Measurements from ENCODE around the gene MCF2L2. TPM values are rescaled to one million over a fixed set of nuclear protein-coding genes. Genes with fewer than 3 reads are reported as not detected.

MCF2L2 gene
- total and polyA plus RNA-seq, 2 experiments from 2014 or later: 6.7 to 14.6 TPM

GRCh38 chr3:183359036-183359435, 69.4 kb downstream of the MCF2L2 start (continued):
- TF ChIP-seq, protein P1, sequence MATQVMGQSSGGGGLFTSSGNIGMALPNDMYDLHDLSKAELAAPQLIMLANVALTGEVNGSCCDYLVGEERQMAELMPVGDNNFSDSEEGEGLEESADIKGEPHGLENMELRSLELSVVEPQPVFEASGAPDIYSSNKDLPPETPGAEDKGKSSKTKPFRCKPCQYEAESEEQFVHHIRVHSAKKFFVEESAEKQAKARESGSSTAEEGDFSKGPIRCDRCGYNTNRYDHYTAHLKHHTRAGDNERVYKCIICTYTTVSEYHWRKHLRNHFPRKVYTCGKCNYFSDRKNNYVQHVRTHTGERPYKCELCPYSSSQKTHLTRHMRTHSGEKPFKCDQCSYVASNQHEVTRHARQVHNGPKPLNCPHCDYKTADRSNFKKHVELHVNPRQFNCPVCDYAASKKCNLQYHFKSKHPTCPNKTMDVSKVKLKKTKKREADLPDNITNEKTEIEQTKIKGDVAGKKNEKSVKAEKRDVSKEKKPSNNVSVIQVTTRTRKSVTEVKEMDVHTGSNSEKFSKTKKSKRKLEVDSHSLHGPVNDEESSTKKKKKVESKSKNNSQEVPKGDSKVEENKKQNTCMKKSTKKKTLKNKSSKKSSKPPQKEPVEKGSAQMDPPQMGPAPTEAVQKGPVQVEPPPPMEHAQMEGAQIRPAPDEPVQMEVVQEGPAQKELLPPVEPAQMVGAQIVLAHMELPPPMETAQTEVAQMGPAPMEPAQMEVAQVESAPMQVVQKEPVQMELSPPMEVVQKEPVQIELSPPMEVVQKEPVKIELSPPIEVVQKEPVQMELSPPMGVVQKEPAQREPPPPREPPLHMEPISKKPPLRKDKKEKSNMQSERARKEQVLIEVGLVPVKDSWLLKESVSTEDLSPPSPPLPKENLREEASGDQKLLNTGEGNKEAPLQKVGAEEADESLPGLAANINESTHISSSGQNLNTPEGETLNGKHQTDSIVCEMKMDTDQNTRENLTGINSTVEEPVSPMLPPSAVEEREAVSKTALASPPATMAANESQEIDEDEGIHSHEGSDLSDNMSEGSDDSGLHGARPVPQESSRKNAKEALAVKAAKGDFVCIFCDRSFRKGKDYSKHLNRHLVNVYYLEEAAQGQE (IDR thresholded peaks at IDR 0.05; ENCODE audit: unreplicated experiment): no peak
- TF ChIP-seq, protein P2, sequence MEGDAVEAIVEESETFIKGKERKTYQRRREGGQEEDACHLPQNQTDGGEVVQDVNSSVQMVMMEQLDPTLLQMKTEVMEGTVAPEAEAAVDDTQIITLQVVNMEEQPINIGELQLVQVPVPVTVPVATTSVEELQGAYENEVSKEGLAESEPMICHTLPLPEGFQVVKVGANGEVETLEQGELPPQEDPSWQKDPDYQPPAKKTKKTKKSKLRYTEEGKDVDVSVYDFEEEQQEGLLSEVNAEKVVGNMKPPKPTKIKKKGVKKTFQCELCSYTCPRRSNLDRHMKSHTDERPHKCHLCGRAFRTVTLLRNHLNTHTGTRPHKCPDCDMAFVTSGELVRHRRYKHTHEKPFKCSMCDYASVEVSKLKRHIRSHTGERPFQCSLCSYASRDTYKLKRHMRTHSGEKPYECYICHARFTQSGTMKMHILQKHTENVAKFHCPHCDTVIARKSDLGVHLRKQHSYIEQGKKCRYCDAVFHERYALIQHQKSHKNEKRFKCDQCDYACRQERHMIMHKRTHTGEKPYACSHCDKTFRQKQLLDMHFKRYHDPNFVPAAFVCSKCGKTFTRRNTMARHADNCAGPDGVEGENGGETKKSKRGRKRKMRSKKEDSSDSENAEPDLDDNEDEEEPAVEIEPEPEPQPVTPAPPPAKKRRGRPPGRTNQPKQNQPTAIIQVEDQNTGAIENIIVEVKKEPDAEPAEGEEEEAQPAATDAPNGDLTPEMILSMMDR (conservative IDR thresholded peaks at IDR 0.05; ENCODE audit: low read depth in 2 of 2): no peak

DNA sequence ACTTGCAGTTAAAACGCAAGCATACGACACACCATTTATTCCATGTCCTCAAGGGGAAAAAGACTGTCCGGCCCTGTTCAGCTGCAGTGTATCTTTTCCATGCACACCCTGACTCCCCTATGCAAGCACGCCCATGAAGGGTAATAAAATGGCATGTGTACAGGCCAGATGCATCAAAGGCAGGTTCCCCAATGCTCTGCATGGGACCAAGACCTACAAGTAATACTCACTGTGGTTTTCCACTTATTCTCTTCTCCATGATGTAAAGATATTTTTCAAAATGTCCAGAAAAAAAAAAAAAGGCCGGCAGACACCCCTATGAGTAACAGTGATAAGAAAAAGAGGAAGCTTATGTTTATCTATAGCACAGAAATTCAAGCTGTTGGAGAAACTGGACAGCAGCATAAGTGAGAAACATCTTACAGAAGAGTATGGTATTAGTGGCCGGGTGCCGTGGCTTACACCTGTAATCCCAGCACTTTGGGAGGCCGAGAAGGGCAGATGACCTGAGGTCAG, 70.8 kb downstream of the MCF2L2 start:
- no peaks in the 10 kb centered on the region for H3K9me3 Mint-ChIP-seq
- H3K36me3 ChIP-seq (ENCODE audit: insufficient read depth): peaks cover 5% of the 10 kb centered on the region; the same call in 1 of the 2 replicates
- no peak overlapping the region for H3K4me3 Mint-ChIP-seq
- DNase-seq (ENCODE audit: low spot score) (no peak), ATAC-seq (no peak)
- no peaks in the 10 kb centered on the region for H3F3A ChIP-seq (replicated peaks; ENCODE audit: low read depth)
- H3K27ac ChIP-seq (ENCODE audit: low read depth): no peak overlapping the region
- peaks cover 3% of the 10 kb centered on the region; the same call in 1 of the 3 replicates for H3K4me1 Mint-ChIP-seq
- H3K79me2 ChIP-seq (replicated peaks; ENCODE audit: insufficient read depth): no peaks in the 10 kb centered on the region
- no peak overlapping the region for H3K4me3 ChIP-seq
- no peak overlapping the region for H2AFZ ChIP-seq
- peaks cover 2% of the 10 kb centered on the region for H3K27me3 Mint-ChIP-seq (ENCODE audit: insufficient read depth, low read depth, poor library complexity)
- H3K27ac Mint-ChIP-seq: no peak overlapping the region
- H3K27me3 ChIP-seq (ENCODE audit: insufficient read depth): no peaks in the 10 kb centered on the region
- no peaks in the 10 kb centered on the region; the same call in 1 of the 2 replicates for H4K20me1 ChIP-seq (replicated peaks; ENCODE audit: insufficient read depth)
- H3K36me3 Mint-ChIP-seq (ENCODE audit: low read depth): no peaks in the 10 kb centered on the region
- no peak overlapping the region for H3K4me2 ChIP-seq
- H3K4me1 ChIP-seq (ENCODE audit: insufficient read depth): 0 out of 2 replicates have a peak, but pooled peaks cover 3% of the 10 kb centered on the region
- H3K9me2 ChIP-seq (ENCODE audit: insufficient read depth): no peaks in the 10 kb centered on the region
- no peak for TF ChIP-seq JUNB (IDR thresholded peaks at IDR 0.05; ENCODE audit: unreplicated experiment)
- TF ChIP-seq EZH2 (IDR thresholded peaks at IDR 0.05; ENCODE audit: low read depth, unreplicated experiment): no peak
- TF ChIP-seq CREB1 (CRISPR knock-in tag; IDR thresholded peaks at IDR 0.05; ENCODE audit: low read depth): no peak
- no peak for TF ChIP-seq ZNF114 (CRISPR knock-in tag; IDR thresholded peaks at IDR 0.05)
- no peak for TF ChIP-seq ZNF331 (CRISPR knock-in tag; IDR thresholded peaks at IDR 0.05; ENCODE audit: low read depth)
- TF ChIP-seq ETS1 (IDR thresholded peaks at IDR 0.05): no peak
- TF ChIP-seq ZNF462 (CRISPR knock-in tag; IDR thresholded peaks at IDR 0.05): no peak
- no peak for TF ChIP-seq NANOG (IDR thresholded peaks at IDR 0.05; ENCODE audit: borderline replicate concordance)
- TF ChIP-seq POLR2AphosphoS5 (IDR thresholded peaks at IDR 0.05; ENCODE audit: low read depth): no peak

All from GM23338 (cell line).